Ovary (tissue), 3 donors: ENCODE data around the gene STIM1.

Source experiments
- CTCF ChIP-seq, 3 donors: fragments of 450-650 bp in 2 of 3; fragments of 200-600 bp in 1 of 3; IDR thresholded peaks; one replicate each; pipeline versions ENCODE4 v1.5.1 to v1.8.0; 2016 to 2022; ENCODE audit warnings: antibody characterized with exemption in 3 of 3, mild to moderate bottlenecking in 1 of 3
- EP300 ChIP-seq: sonication (generic); formaldehyde crosslinking; IDR thresholded peaks from one replicate; pipeline ENCODE4 v1.6.1; 2017; ENCODE audit warnings: antibody characterized with exemption
- POLR2A ChIP-seq: fragments of 450-650 bp; IDR thresholded peaks from one replicate; pipeline ENCODE4 v1.6.1; 2017; ENCODE audit warnings: antibody characterized with exemption, mild to moderate bottlenecking, moderate library complexity
- donor health status: DM: no; HTN: no; CAD: no.

GRCh38 chr11:3925513-3925912 lies 70.0 kb downstream of the STIM1 start:
- TF ChIP-seq CTCF (IDR thresholded peaks at IDR 0.05) (no peak), POLR2A (no peak), EP300 (no peak)
